ENCODE measurements around the gene SNTB2.
"Not testable (repeated sequence)": the region's sequence is repeated elsewhere in the genome, so short reads cannot be mapped to it uniquely, and the experiment has no call there.

The SNTB2 gene

DNA sequence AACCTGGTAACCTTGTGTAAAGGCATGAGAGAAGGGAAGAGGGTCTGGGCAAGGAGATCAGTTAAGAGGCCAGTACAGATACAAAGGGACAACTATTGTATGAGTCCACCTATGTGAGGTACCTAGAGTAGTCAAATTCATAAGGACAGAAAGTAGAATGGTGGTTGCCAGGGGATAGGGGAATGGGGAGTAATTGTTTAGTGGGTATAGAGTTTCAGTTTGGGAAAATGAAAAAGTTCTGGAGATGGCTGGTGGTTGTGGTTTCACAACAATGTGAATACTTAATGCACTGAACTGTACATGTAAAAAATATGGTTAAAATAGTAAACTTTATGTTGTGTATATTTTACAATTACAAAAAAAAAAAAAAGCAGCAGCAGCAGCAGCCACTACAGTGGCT is 49.4 kb downstream of the SNTB2 start:
- no peak for DNase-seq (ENCODE audit: low spot score)

GRCh38 chr16:69237296-69237695 is 50.3 kb downstream of the SNTB2 start:
- DNase-seq (ENCODE audit: low spot score): no peak

DNA sequence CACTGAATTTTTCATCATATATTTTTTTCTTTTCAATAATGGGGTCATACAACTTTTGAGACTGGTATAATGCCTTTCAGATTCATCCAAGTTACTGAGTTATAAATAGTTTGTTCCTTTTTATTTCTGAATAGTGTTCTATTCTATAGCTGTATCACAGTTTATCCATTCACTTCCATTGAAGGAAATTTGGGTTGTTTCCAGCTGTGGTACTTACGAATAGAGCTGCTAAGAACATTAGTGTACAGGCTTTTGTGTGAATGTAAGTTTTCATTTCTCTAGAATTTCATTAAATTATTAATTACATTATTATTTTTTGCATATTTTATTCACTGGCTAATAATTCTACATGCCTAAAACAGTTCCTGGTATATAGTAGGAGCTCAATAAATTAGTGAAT is 52.9 kb downstream of the SNTB2 start:
- DNase-seq (ENCODE audit: low spot score): no peak

- DNase-seq (ENCODE audit: low spot score): peak; percentile 47
Observed at GRCh38 chr16:69240331-69240730, 53.4 kb downstream of the SNTB2 start.

GRCh38 chr16:69241926-69242325 is 55.0 kb downstream of the SNTB2 start:
- no peak for DNase-seq (ENCODE audit: low spot score)

GRCh38 chr16:69243479-69243878 is 56.5 kb downstream of the SNTB2 start:
- DNase-seq (ENCODE audit: low spot score): peak; percentile 37

- no peak for DNase-seq (ENCODE audit: low spot score)
Observed at GRCh38 chr16:69244336-69244735, 57.4 kb downstream of the SNTB2 start.

- DNase-seq (ENCODE audit: low spot score): no peak
Observed at GRCh38 chr16:69250081-69250480, 63.1 kb downstream of the SNTB2 start.

DNA sequence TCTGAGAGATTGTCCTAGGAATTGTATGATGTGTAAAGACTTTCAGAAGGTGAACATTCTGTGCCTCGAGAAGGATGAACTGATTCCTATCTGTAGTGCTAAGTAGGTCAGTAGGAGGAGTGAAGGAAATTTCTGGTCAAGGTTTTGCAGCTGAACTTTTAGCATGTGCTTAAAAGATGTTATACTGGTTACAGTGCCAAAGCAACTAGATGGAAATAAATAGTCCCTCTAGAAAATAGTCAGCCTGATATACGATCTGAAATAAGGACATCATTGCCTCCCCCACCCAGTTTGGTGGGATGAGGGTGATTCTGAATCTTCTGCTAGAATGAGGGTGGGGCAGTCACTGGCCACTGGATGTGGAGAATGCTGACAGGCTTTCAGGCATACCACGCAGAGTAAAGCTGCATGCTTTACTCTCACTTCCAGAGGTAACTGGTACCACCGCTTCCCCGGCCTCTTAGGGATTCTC is 66.9 kb downstream of the SNTB2 start:
- peak; percentile 48 for DNase-seq (ENCODE audit: low spot score)

GRCh38 chr16:69259428-69259764 is 72.4 kb downstream of the SNTB2 start:
- DNase-seq (ENCODE audit: low spot score): not testable (repeated sequence)

- no peak for DNase-seq (ENCODE audit: low spot score)
Observed at GRCh38 chr16:69260019-69260418, 73.1 kb downstream of the SNTB2 start.

- DNase-seq (ENCODE audit: low spot score): no peak
Observed at GRCh38 chr16:69260506-69260905, 73.5 kb downstream of the SNTB2 start.

GRCh38 chr16:69266334-69267063 is 79.5 kb downstream of the SNTB2 start:
- no peak for DNase-seq (ENCODE audit: low spot score)

DNA sequence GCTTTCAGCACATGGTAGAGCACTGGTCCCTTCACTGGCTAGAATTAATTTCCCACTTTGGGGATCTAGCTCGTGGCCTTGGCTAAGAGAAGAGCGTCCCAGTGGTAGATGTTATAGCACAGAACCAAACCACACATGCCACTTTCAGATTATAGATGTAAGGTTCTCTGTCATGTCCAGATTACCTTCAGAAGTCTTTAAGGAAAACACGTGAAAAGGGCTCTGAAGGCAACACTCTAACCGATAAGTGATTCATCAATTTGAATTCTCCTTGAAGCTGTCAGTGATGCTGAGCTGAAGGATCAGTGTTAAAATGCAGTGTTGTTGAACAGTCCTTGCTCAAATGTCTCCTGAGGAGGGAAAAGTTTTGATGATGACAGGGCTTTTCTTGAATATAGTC is 80.7 kb downstream of the SNTB2 start:
- no peak for DNase-seq (ENCODE audit: low spot score)

- DNase-seq (ENCODE audit: low spot score): peak; percentile 44
Observed at GRCh38 chr16:69270395-69270794, 83.4 kb downstream of the SNTB2 start.

GRCh38 chr16:69270831-69271230 is 83.9 kb downstream of the SNTB2 start:
- DNase-seq (ENCODE audit: low spot score): no peak

DNA sequence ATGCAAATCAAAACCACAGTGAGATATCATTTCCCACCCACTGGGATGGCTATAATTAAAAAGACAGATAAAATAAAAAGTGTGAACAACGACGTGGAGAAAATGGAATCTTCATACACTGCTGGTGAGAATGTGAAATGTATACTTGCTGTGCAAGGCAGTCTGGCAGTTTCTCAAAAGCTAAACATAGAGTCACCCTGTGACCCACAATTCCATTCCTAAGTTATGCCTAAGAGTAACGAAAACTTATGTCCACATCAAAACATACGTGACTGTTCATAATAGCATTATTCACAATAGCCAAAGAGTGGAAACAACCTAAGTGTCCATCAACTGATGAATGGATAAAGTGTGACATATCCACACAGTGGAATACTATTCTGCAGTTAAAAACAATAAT is 86.0 kb downstream of the SNTB2 start:
- DNase-seq (ENCODE audit: low spot score): no peak

GRCh38 chr16:69274699-69275235 is 87.8 kb downstream of the SNTB2 start:
- DNase-seq (ENCODE audit: low spot score): no peak

GRCh38 chr16:69276148-69277115 is 89.5 kb downstream of the SNTB2 start:
- DNase-seq (ENCODE audit: low spot score): peak; percentile 93

DNA sequence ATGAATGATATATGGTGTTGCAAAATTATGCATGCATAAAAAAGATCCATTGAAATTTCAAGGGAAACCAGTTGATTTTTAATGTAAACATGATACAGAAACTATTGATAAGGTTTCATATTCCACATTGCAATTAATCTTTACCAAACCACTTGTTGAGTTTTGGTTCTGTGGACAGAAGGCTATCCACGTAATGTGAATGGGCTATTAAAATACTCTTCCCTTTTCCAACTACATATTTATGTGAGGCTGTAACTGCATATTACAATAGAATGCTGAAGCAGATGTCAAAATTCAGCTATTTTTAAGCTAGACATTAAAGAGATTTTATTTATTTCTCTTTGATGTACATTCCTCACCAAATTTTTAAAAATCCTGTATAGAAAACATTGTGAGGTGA is 90.4 kb downstream of the SNTB2 start:
- DNase-seq (ENCODE audit: low spot score): no peak

DNA sequence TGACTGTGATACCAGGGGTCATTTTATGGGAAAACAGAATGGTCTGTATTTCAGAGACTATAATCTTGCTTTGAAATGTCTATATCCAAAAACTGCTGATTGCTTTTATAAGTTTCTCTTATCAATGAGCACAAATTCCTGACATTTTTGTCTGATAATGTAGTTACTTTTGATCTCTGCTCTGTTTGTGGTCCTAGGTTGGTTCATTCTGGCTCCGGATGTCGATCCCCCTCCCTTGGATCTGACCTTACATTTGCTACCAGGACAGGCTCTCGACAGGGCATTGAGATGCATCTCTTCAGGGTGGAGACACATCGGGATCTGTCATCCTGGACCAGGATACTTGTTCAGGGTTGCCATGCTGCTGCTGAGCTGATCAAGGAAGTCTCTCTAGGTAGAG is 96.9 kb downstream of the SNTB2 start:
- no peak for DNase-seq (ENCODE audit: low spot score)

GRCh38 chr16:69285240-69285639 is 98.3 kb downstream of the SNTB2 start:
- DNase-seq (ENCODE audit: low spot score): no peak
